Measurements from ENCODE around the gene DOCK10. TPM values are rescaled to one million over a fixed set of nuclear protein-coding genes. Genes with fewer than 3 reads are reported as not detected.

The DOCK10 gene
- total and polyA plus RNA-seq, 11 donors: 0.31 to 28.6 (median 2.0) TPM

GRCh38 chr2:224975761-224976160 is 66.5 kb downstream of the DOCK10 start:
- H3K4me3 ChIP-seq: no peak overlapping the region
- WGBS, 4 donors: 69 to 88% (median 80%) methylated on average over 4 of the region's 4 CpGs
- no peak for TF ChIP-seq POLR2A (IDR thresholded peaks at IDR 0.05)
- no peak for TF ChIP-seq CTCF (IDR thresholded peaks at IDR 0.05)
- DNase-seq (no peak), ATAC-seq (no peak)
- no peaks in the 10 kb centered on the region for H3K36me3 ChIP-seq
- intact Hi-C loops (cut with DNase I): no loop called here
- H3K27me3 ChIP-seq: no peaks in the 10 kb centered on the region
- H3K9me3 ChIP-seq: no peaks in the 10 kb centered on the region
- H3K4me1 ChIP-seq: peaks cover 0 to 11% (median 0%) of the 10 kb centered on the region in 12 donors
- H3K27ac ChIP-seq: no peak overlapping the region

- ATAC-seq: no peak
- Histone ChIP-seq H3K9me3 (no peaks in the 10 kb centered on the region), H3K27ac (no peak overlapping the region), H3K4me1 (peaks cover 0 to 25% (median 0%) of the 10 kb centered on the region in 12 donors), H3K27me3 (no peaks in the 10 kb centered on the region), H3K36me3 (no peaks in the 10 kb centered on the region), H3K4me3 (no peak overlapping the region)
- no peak for TF ChIP-seq POLR2A (IDR thresholded peaks at IDR 0.05)
- DNase-seq: no peak
- WGBS, 4 donors: 56 to 69% (median 66%) methylated on average over 10 of the region's 10 CpGs
- intact Hi-C loops (cut with DNase I): no loop called here
Measured at GRCh38 chr2:224973112-224974016, 68.9 kb downstream of the DOCK10 start.

GRCh38 chr2:224971214-224971613 is 71.1 kb downstream of the DOCK10 start:
- Histone ChIP-seq H3K9me3 (no peaks in the 10 kb centered on the region), H3K4me1 (peaks cover 0 to 25% (median 0%) of the 10 kb centered on the region in 12 donors), H3K4me3 (no peak overlapping the region), H3K36me3 (no peaks in the 10 kb centered on the region), H3K27ac (no peak overlapping the region), H3K27me3 (no peaks in the 10 kb centered on the region)
- peak in 1 of 4 donors; percentile 34 for ATAC-seq
- WGBS, 4 donors: 67 to 78% (median 72%) methylated on average over 4 of the region's 4 CpGs
- intact Hi-C loops (cut with DNase I): no loop called here
- DNase-seq: no peak
- TF ChIP-seq POLR2A (IDR thresholded peaks at IDR 0.05): no peak
- TF ChIP-seq CTCF (IDR thresholded peaks at IDR 0.05): no peak

GRCh38 chr2:224970311-224970710 is 72.0 kb downstream of the DOCK10 start:
- H3K36me3 ChIP-seq: no peaks in the 10 kb centered on the region
- peaks cover 0 to 25% (median 0%) of the 10 kb centered on the region in 12 donors for H3K4me1 ChIP-seq
- WGBS, 4 donors: 66 to 70% (median 67%) methylated on average over 5 of the region's 5 CpGs
- DNase-seq (no peak), ATAC-seq (no peak)
- TF ChIP-seq CTCF (IDR thresholded peaks at IDR 0.05): no peak
- TF ChIP-seq POLR2A (IDR thresholded peaks at IDR 0.05): no peak
- no peak overlapping the region for H3K27ac ChIP-seq
- intact Hi-C loops (cut with DNase I): no loop called here
- H3K27me3 ChIP-seq: no peaks in the 10 kb centered on the region
- H3K4me3 ChIP-seq: no peak overlapping the region
- H3K9me3 ChIP-seq: no peaks in the 10 kb centered on the region

Data from heart left ventricle (tissue), 16 donors.